IPS-20b (cell line): ENCODE measurements around the gene NUMB.

Experiments used
- H3K27ac ChIP-seq: one replicate; pipeline ENCODE4 v1.5.1; 2013; ENCODE audit warnings: low read length
- H3K27me3 ChIP-seq: 2 replicates; pipeline ENCODE4 v1.6.1; 2013; ENCODE audit warnings: mild to moderate bottlenecking, low read length, inconsistent platforms; ENCODE audit not compliant: insufficient read depth
- H3K36me3 ChIP-seq: 2 replicates; pipeline ENCODE4 v1.6.1; 2013; ENCODE audit warnings: low read depth, mild to moderate bottlenecking, inconsistent platforms, low read length, moderate library complexity; ENCODE audit not compliant: insufficient read depth
- H3K4me1 ChIP-seq: 2 replicates; pipeline ENCODE4 v1.6.1; 2013; ENCODE audit warnings: mild to moderate bottlenecking, control low read depth, inconsistent platforms, low read length, moderate library complexity; ENCODE audit not compliant: insufficient read depth
- H3K4me3 ChIP-seq: 2 replicates; pipeline ENCODE4 v1.5.1; 2013; ENCODE audit warnings: mild to moderate bottlenecking, low read length, inconsistent platforms
- H3K9ac ChIP-seq: 2 replicates; pipeline ENCODE4 v1.6.1; 2013; ENCODE audit warnings: low read depth, mild to moderate bottlenecking, inconsistent platforms, low read length, moderate library complexity
- H3K9me3 ChIP-seq: 2 replicates; pipeline ENCODE4 v1.6.1; 2013; ENCODE audit warnings: mild to moderate bottlenecking, low read depth, low read length, inconsistent platforms; ENCODE audit not compliant: insufficient read depth

NUMB gene

DNA sequence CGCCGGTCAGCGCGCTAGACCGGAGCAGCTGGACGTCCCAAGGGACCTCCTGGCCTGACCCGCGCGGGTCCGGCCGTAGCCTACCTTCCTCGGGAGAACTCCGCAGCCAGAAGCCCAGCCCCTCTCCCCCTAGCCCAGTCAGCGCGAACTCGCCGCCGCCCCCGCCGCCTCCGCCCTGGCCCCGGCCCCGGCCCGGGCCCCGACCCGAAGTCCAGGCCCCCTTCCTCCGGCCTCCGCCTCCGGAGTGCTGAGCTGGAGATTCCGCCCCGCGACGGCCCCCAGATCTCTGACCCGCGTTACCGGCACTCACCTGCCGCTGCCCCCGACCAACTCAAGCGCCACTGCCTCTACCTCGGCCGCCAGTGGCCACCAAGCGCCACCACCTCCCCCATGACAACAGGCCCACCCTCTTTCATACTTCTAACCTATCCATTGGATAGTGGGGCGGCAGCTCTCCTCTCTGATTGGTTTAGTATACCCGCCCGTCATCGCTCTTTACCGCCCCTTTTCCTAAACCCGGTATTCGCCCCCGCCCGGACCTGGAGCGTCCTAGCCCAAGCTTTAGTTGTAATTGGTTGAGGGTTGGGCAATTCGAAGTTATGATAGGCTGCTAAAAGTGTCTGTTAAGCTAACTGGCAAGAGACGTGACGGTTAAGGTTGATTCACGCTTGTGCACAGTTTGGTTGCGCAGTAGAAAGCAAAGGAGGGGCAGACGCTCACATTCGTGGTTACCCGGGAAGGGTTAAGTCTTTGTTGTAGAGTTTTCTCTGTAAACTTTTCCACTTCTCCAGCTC, at the start of gene NUMB:
Gene NUMB (minus strand): TSS at position 364 of the 794 bp plus-strand sequence. CDS start 102,795 bp downstream, outside the sequence.
- no peaks in the 10 kb centered on the region for H3K27me3 ChIP-seq
- peak within 1 kb of the TSS; percentile 84; the same call in 1 of the 2 replicates for H3K9ac ChIP-seq
- no peaks in the 10 kb centered on the region for H3K9me3 ChIP-seq
- no peaks in the 10 kb centered on the region for H3K36me3 ChIP-seq
- H3K27ac ChIP-seq = peak within 1 kb of the TSS; percentile 75
- peak within 1 kb of the TSS; percentile 95 for H3K4me3 ChIP-seq
- peaks cover 11% of the 10 kb centered on the region; the same call in 1 of the 2 replicates for H3K4me1 ChIP-seq

DNA sequence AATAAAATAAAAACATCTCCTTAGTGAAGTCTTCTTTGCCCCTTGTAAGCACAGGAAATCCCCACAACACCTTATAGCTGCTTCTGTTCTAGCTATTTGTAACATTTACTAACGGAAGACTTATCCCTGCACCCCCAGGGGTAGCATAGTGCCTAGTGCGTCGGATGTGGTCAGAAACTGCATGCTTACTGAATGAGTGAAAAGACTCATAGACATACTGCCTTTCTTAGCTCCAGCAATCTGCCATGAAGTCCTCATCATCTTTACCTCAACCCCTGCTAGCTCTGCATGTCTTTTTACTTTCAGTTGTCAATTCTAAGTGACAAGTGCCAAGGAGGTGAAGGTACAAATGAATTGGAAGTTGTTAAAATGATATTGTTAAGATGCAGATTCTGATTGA, 45.3 kb upstream of the NUMB start:
- Histone ChIP-seq H3K36me3 (peaks cover 6% of the 10 kb centered on the region; the same call in 1 of the 2 replicates), H3K27ac (no peak overlapping the region), H3K9ac (no peak overlapping the region), H3K4me1 (peaks cover 15% of the 10 kb centered on the region; the same call in 1 of the 2 replicates), H3K27me3 (no peaks in the 10 kb centered on the region), H3K4me3 (no peak overlapping the region), H3K9me3 (no peaks in the 10 kb centered on the region)

GRCh38 chr14:73502017-73502619, 43.8 kb upstream of the NUMB start:
- Histone ChIP-seq H3K9me3 (no peaks in the 10 kb centered on the region), H3K36me3 (peaks cover 9% of the 10 kb centered on the region), H3K27me3 (no peaks in the 10 kb centered on the region), H3K27ac (no peak overlapping the region), H3K4me1 (peaks cover 5% of the 10 kb centered on the region; the same call in 1 of the 2 replicates), H3K4me3 (no peak overlapping the region), H3K9ac (no peak overlapping the region)

DNA sequence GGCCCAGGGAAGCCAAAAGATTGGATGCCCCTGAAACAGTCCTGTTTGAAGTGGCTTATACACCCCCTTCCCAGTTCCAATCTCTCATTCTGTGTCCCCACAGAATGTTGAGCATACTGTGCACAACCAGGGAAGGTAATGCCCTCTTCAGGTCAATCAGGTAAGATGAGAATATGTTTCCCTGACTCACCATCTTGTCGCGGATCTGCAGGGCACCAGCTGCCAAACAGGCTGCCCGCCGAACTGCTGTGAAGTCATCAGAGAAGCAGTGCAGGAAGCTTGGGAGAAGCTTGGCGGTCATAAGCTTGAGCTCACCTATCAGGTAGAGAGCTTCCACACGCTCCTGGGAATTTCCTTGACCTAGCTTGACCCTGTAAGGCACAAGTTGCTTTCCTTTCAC, 42.0 kb upstream of the NUMB start:
- Histone ChIP-seq H3K9me3 (no peaks in the 10 kb centered on the region), H3K4me1 (no peaks in the 10 kb centered on the region), H3K27ac (no peak overlapping the region), H3K9ac (no peak overlapping the region), H3K36me3 (peaks cover 10% of the 10 kb centered on the region), H3K27me3 (no peaks in the 10 kb centered on the region), H3K4me3 (no peak overlapping the region)

DNA sequence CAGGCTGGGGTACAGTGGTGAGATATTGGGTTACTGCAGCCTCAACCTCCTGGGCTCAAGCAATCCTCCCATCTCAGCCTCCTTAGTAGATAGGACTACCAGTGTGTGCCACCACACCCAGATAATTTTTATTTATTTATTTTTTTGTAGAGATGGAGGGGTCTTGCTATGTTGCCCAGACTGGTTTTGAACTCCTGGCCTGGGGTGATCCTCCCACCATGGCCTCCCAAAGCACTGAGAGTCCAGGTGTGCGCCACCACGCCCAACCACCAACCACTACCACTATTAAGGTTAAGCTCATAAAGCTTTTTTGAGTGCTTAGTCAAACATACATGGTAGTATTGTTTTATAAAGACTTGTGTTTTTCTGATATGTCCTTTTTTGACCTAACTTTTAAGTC, 36.2 kb upstream of the NUMB start:
- peaks cover 7% of the 10 kb centered on the region; the same call in 1 of the 2 replicates for H3K27me3 ChIP-seq
- no peak overlapping the region for H3K27ac ChIP-seq
- H3K9ac ChIP-seq = no peak overlapping the region
- H3K4me1 ChIP-seq = peaks cover 12% of the 10 kb centered on the region; the same call in 1 of the 2 replicates
- H3K4me3 ChIP-seq = no peak overlapping the region
- H3K36me3 ChIP-seq = peaks cover 12% of the 10 kb centered on the region
- H3K9me3 ChIP-seq = no peaks in the 10 kb centered on the region

DNA sequence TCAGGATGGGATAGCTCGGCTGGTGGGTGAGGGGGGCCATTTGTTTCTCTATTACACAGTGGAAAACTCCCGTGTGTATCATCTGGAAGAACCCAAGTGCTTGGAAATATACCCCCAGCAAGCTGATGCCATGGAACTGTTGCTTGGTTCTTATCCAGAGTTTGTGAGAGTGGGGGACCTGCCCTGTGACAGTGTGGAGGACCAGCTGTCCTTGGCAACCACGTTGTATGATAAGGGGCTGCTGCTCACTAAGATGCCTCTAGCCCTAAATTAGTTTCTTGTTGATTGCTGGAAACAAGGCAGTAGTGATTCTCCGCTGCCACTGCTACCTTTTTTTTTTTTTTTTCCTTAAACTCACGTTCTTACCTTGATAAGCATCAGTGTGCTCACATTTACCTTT, 34.3 kb upstream of the NUMB start:
- Histone ChIP-seq H3K4me3 (peak overlapping the region; percentile 75), H3K4me1 (peaks cover 12% of the 10 kb centered on the region; the same call in 1 of the 2 replicates), H3K9ac (no peak overlapping the region; the same call in 1 of the 2 replicates), H3K27ac (no peak overlapping the region), H3K9me3 (no peaks in the 10 kb centered on the region), H3K36me3 (peaks cover 10% of the 10 kb centered on the region), H3K27me3 (peaks cover 7% of the 10 kb centered on the region; the same call in 1 of the 2 replicates)

DNA sequence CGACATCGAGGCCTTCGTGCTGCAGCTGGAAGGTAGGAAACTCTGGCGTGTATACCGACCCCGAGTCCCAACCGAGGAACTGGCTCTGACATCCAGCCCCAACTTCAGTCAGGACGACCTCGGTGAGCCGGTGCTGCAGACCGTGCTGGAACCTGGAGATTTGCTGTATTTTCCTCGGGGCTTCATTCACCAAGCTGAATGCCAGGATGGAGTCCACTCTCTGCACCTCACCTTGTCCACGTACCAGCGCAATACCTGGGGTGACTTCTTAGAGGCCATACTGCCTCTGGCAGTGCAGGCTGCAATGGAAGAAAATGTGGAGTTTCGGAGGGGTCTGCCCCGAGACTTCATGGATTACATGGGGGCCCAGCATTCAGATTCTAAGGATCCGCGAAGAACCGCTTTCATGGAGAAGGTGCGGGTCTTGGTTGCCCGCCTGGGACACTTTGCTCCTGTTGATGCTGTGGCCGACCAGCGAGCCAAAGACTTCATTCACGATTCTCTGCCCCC, 33.8 kb upstream of the NUMB start:
- Histone ChIP-seq H3K4me1 (peaks cover 12% of the 10 kb centered on the region; the same call in 1 of the 2 replicates), H3K9ac (peak overlapping the region; percentile 71; the same call in 1 of the 2 replicates), H3K27me3 (peaks cover 7% of the 10 kb centered on the region; the same call in 1 of the 2 replicates), H3K9me3 (no peaks in the 10 kb centered on the region), H3K4me3 (peak overlapping the region; percentile 75), H3K27ac (no peak overlapping the region), H3K36me3 (peaks cover 10% of the 10 kb centered on the region)

- peak overlapping the region; percentile 75 for H3K4me3 ChIP-seq
- H3K27ac ChIP-seq = no peak overlapping the region
- H3K9me3 ChIP-seq = no peaks in the 10 kb centered on the region
- H3K4me1 ChIP-seq = peaks cover 12% of the 10 kb centered on the region; the same call in 1 of the 2 replicates
- peaks cover 10% of the 10 kb centered on the region for H3K36me3 ChIP-seq
- H3K9ac ChIP-seq = peak overlapping the region; percentile 71; the same call in 1 of the 2 replicates
- H3K27me3 ChIP-seq = peaks cover 7% of the 10 kb centered on the region; the same call in 1 of the 2 replicates
Observed at GRCh38 chr14:73491256-73492042, 33.1 kb upstream of the NUMB start.

GRCh38 chr14:73489481-73490175, 31.3 kb upstream of the NUMB start:
- no peak overlapping the region for H3K27ac ChIP-seq
- H3K9me3 ChIP-seq = no peaks in the 10 kb centered on the region
- no peak overlapping the region for H3K4me3 ChIP-seq
- peaks cover under 1% of the 10 kb centered on the region; the same call in 1 of the 2 replicates for H3K36me3 ChIP-seq
- no peak overlapping the region for H3K9ac ChIP-seq
- H3K4me1 ChIP-seq = peaks cover 12% of the 10 kb centered on the region; the same call in 1 of the 2 replicates
- H3K27me3 ChIP-seq = peaks cover 7% of the 10 kb centered on the region; the same call in 1 of the 2 replicates

- no peak overlapping the region for H3K27ac ChIP-seq
- no peaks in the 10 kb centered on the region for H3K36me3 ChIP-seq
- no peaks in the 10 kb centered on the region for H3K27me3 ChIP-seq
- no peaks in the 10 kb centered on the region for H3K9me3 ChIP-seq
- no peak overlapping the region for H3K4me3 ChIP-seq
- no peak overlapping the region for H3K9ac ChIP-seq
- H3K4me1 ChIP-seq = no peaks in the 10 kb centered on the region
Observed at GRCh38 chr14:73478684-73479083, 20.3 kb upstream of the NUMB start.
